SK-N-MC (cell line): Measurements from ENCODE around the gene PREX1.

Source experiments
- EZH2 ChIP-seq: fragments of 200-600 bp; sonication (generic); IDR thresholded peaks from one replicate; pipeline ENCODE4 v1.6.1; 2017; ENCODE audit warnings: antibody characterized with exemption
- FOXP2 ChIP-seq: optimal IDR thresholded peaks from 2 replicates; pipeline ENCODE3; 2011; ENCODE audit warnings: mild to moderate bottlenecking, moderate library complexity; ENCODE audit not compliant: insufficient read depth; ENCODE audit errors: extremely low read length, control extremely low read depth
- POLR2AphosphoS5 ChIP-seq: IDR thresholded peaks from 2 replicates; pipeline ENCODE4 v1.6.1; 2012; ENCODE audit warnings: mild to moderate bottlenecking, low read depth, low read length, borderline replicate concordance

- TF ChIP-seq EZH2 = no peak
- no peak for TF ChIP-seq POLR2AphosphoS5
- TF ChIP-seq FOXP2 = no peak
These were observed 13.5 kb upstream of the PREX1 start for GRCh38 chr20:48841196-48841874.
